Astrocyte (in vitro differentiated cells and primary cell): ENCODE results near the gene CBFB.

ENCODE experiments used
- CTCF ChIP-seq: IDR thresholded peaks from 2 replicates; pipeline ENCODE4 v1.5.1; 2011; ENCODE audit warnings: low read depth, mild to moderate bottlenecking, inconsistent platforms, low read length, moderate library complexity; ENCODE audit not compliant: insufficient read depth
- EZH2 ChIP-seq: IDR thresholded peaks from 2 replicates; pipeline ENCODE4 v1.6.1; 2012; ENCODE audit warnings: mild to moderate bottlenecking, low read length, inconsistent platforms; ENCODE audit not compliant: insufficient read depth

GRCh38 chr16:67016143-67016542, 12.8 kb upstream of the CBFB start:
- no peak for TF ChIP-seq EZH2
- TF ChIP-seq CTCF: no peak
